ENCODE data around the gene RAC2.

RAC2 gene

GRCh38 chr22:37266581-37267134 lies 22.6 kb upstream of the RAC2 start:
- DNase-seq (ENCODE audit: low read depth, low spot score) = no peak

GRCh38 chr22:37263966-37264887 lies 20.2 kb upstream of the RAC2 start:
- Histone ChIP-seq H3K27me3 (ENCODE audit: control insufficient read depth, insufficient read depth, low read length) (peaks cover 4% of the 10 kb centered on the region; the same call in 1 of the 2 replicates), H3K27ac (ENCODE audit: low read length) (no peak overlapping the region), H3K4me1 (ENCODE audit: control insufficient read depth, insufficient read depth, low read length) (peaks cover 3% of the 10 kb centered on the region), H3K9me3 (ENCODE audit: control insufficient read depth, insufficient read depth, low read length) (no peaks in the 10 kb centered on the region), H3K36me3 (ENCODE audit: control insufficient read depth, insufficient read depth, low read length) (no peaks in the 10 kb centered on the region), H3K4me3 (ENCODE audit: low read length) (no peak overlapping the region)
- DNase-seq (ENCODE audit: low read depth, low spot score) = no peak
- WGBS (ENCODE audit: insufficient coverage, insufficient read length) = no CpG with 5 or more reads among the region's 10 CpGs

More at GRCh38 chr22:37266581-37267134, 22.6 kb upstream of the RAC2 start:
- Histone ChIP-seq H3K27ac (ENCODE audit: low read length) (no peak overlapping the region), H3K27me3 (ENCODE audit: control insufficient read depth, insufficient read depth, low read length) (no peaks in the 10 kb centered on the region), H3K36me3 (ENCODE audit: control insufficient read depth, insufficient read depth, low read length) (no peaks in the 10 kb centered on the region), H3K4me3 (ENCODE audit: low read length) (no peak overlapping the region), H3K4me1 (ENCODE audit: control insufficient read depth, insufficient read depth, low read length) (0 out of 2 replicates have a peak, but pooled peaks cover 1% of the 10 kb centered on the region), H3K9me3 (ENCODE audit: control insufficient read depth, insufficient read depth, low read length) (no peaks in the 10 kb centered on the region)
- no CpG with 5 or more reads among the region's 18 CpGs for WGBS (ENCODE audit: insufficient coverage, insufficient read length)

DNA sequence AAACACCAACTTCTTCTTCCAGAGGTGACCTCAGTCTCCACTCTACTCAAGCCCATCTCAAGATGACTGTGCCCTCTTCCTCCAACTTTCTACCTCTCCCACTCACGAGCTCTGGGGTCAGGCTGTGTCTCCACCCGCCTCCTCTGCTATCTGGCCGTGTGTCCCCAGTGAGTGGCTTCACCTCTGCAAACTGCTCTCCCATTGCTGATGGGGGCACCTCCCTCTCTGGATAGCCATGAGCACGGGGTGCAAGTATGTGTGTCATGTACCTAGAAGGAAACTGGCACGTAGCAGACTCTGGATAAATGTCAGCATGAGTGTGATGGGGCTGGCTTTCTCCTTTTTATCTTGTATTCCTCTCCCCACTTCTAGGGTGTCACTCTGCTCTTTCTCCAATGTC lies 18.3 kb upstream of the RAC2 start:
- no peak overlapping the region for H3K4me3 ChIP-seq (ENCODE audit: low read length)
- H3K4me1 ChIP-seq (ENCODE audit: control insufficient read depth, insufficient read depth, low read length) = peaks cover 4% of the 10 kb centered on the region
- H3K9me3 ChIP-seq (ENCODE audit: control insufficient read depth, insufficient read depth, low read length) = no peaks in the 10 kb centered on the region
- WGBS (ENCODE audit: insufficient coverage, insufficient read length) = no CpG with 5 or more reads among the region's 5 CpGs
- H3K27me3 ChIP-seq (ENCODE audit: control insufficient read depth, insufficient read depth, low read length) = peaks cover 4% of the 10 kb centered on the region; the same call in 1 of the 2 replicates
- no peaks in the 10 kb centered on the region for H3K36me3 ChIP-seq (ENCODE audit: control insufficient read depth, insufficient read depth, low read length)
- H3K27ac ChIP-seq (ENCODE audit: low read length) = no peak overlapping the region
- no peak for DNase-seq (ENCODE audit: low read depth, low spot score)

DNA sequence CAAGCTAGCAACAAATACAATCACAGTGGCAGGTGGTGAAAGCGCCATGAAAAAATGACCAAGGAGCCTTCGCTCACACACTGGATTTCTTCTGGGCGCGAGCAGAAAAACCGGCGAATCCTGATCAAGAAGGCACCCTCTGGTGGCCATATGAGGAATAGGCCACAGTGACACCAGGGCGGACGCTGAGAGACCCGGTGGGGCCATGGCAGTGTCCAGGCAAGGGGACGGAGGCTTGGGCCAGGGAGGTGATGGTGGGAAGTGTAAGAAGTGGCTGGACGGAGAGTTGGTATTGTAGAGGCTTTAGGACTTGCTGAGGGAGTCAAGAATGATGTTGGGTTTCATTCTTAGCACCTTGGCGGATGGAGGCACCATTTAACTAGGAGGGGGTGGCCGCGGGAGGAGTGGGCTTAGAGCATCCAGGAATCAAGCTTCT lies 16.9 kb upstream of the RAC2 start:
- H3K4me3 ChIP-seq (ENCODE audit: low read length) = no peak overlapping the region
- H3K36me3 ChIP-seq (ENCODE audit: control insufficient read depth, insufficient read depth, low read length) = no peaks in the 10 kb centered on the region
- WGBS (ENCODE audit: insufficient coverage, insufficient read length) = no CpG with 5 or more reads among the region's 14 CpGs
- peaks cover 4% of the 10 kb centered on the region; the same call in 1 of the 2 replicates for H3K27me3 ChIP-seq (ENCODE audit: control insufficient read depth, insufficient read depth, low read length)
- H3K4me1 ChIP-seq (ENCODE audit: control insufficient read depth, insufficient read depth, low read length) = peaks cover 3% of the 10 kb centered on the region
- H3K9me3 ChIP-seq (ENCODE audit: control insufficient read depth, insufficient read depth, low read length) = no peaks in the 10 kb centered on the region
- DNase-seq (ENCODE audit: low read depth, low spot score) = no peak
- no peak overlapping the region for H3K27ac ChIP-seq (ENCODE audit: low read length)

DNA sequence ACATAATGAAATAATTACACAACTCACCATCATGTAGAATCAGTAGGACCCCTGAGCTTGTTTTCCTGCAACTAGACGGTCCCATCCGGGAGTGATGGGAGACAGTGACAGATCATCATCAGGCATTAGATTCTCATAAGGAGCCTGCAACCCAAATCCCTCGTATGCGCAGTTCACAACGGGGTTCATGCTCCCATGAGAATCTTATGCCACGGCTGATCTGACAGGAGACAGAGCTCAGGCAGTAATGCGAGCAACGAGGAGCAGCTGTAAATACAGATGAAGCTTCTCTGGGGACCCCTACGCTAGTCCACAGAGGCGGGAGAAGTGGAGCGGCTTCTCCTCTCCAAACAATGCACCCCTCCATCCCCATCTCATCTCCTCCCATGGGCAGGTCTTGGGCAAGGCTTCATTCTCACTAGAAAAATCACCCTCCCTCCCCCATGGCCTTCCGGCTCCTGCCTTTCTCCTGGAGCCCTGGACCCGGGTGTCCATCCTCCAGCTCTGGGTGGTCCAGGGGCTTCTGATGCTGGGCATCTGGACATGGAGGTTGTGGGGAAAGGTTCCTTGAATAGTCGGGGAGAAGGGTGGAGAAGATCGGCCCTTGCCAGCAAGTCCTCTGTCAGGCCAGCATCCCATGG lies 16.2 kb upstream of the RAC2 start:
- Histone ChIP-seq H3K27ac (ENCODE audit: low read length) (no peak overlapping the region), H3K4me3 (ENCODE audit: low read length) (no peak overlapping the region), H3K9me3 (ENCODE audit: control insufficient read depth, insufficient read depth, low read length) (no peaks in the 10 kb centered on the region), H3K36me3 (ENCODE audit: control insufficient read depth, insufficient read depth, low read length) (no peaks in the 10 kb centered on the region), H3K4me1 (ENCODE audit: control insufficient read depth, insufficient read depth, low read length) (peaks cover 3% of the 10 kb centered on the region), H3K27me3 (ENCODE audit: control insufficient read depth, insufficient read depth, low read length) (peaks cover 4% of the 10 kb centered on the region; the same call in 1 of the 2 replicates)
- DNase-seq (ENCODE audit: low read depth, low spot score) = no peak
- WGBS (ENCODE audit: insufficient coverage, insufficient read length) = no CpG with 5 or more reads among the region's 15 CpGs

GRCh38 chr22:37259540-37260029 lies 15.5 kb upstream of the RAC2 start:
- DNase-seq (ENCODE audit: low read depth, low spot score) = no peak
- Histone ChIP-seq H3K9me3 (ENCODE audit: control insufficient read depth, insufficient read depth, low read length) (no peaks in the 10 kb centered on the region), H3K4me1 (ENCODE audit: control insufficient read depth, insufficient read depth, low read length) (peaks cover 3% of the 10 kb centered on the region), H3K4me3 (ENCODE audit: low read length) (no peak overlapping the region), H3K27me3 (ENCODE audit: control insufficient read depth, insufficient read depth, low read length) (peaks cover 4% of the 10 kb centered on the region; the same call in 1 of the 2 replicates), H3K27ac (ENCODE audit: low read length) (no peak overlapping the region), H3K36me3 (ENCODE audit: control insufficient read depth, insufficient read depth, low read length) (no peaks in the 10 kb centered on the region)
- WGBS (ENCODE audit: insufficient coverage, insufficient read length) = no CpG with 5 or more reads among the region's 23 CpGs

GRCh38 chr22:37258753-37259401 lies 14.8 kb upstream of the RAC2 start:
- Histone ChIP-seq H3K9me3 (ENCODE audit: control insufficient read depth, insufficient read depth, low read length) (no peaks in the 10 kb centered on the region), H3K4me1 (ENCODE audit: control insufficient read depth, insufficient read depth, low read length) (peaks cover 3% of the 10 kb centered on the region), H3K4me3 (ENCODE audit: low read length) (no peak overlapping the region), H3K36me3 (ENCODE audit: control insufficient read depth, insufficient read depth, low read length) (no peaks in the 10 kb centered on the region), H3K27ac (ENCODE audit: low read length) (no peak overlapping the region), H3K27me3 (ENCODE audit: control insufficient read depth, insufficient read depth, low read length) (peaks cover 4% of the 10 kb centered on the region; the same call in 1 of the 2 replicates)
- WGBS (ENCODE audit: insufficient coverage, insufficient read length) = no CpG with 5 or more reads among the region's 14 CpGs
- DNase-seq (ENCODE audit: low read depth, low spot score) = no peak

- DNase-seq (ENCODE audit: low read depth, low spot score) = no peak
- no CpG with 5 or more reads among the region's 9 CpGs for WGBS (ENCODE audit: insufficient coverage, insufficient read length)
- H3K4me3 ChIP-seq (ENCODE audit: low read length) = no peak overlapping the region
- peaks cover 4% of the 10 kb centered on the region; the same call in 1 of the 2 replicates for H3K27me3 ChIP-seq (ENCODE audit: control insufficient read depth, insufficient read depth, low read length)
- H3K27ac ChIP-seq (ENCODE audit: low read length) = no peak overlapping the region
- H3K9me3 ChIP-seq (ENCODE audit: control insufficient read depth, insufficient read depth, low read length) = no peaks in the 10 kb centered on the region
- peaks cover 3% of the 10 kb centered on the region for H3K4me1 ChIP-seq (ENCODE audit: control insufficient read depth, insufficient read depth, low read length)
- H3K36me3 ChIP-seq (ENCODE audit: control insufficient read depth, insufficient read depth, low read length) = no peaks in the 10 kb centered on the region
Measured at GRCh38 chr22:37258005-37258752, 14.1 kb upstream of the RAC2 start.

DNA sequence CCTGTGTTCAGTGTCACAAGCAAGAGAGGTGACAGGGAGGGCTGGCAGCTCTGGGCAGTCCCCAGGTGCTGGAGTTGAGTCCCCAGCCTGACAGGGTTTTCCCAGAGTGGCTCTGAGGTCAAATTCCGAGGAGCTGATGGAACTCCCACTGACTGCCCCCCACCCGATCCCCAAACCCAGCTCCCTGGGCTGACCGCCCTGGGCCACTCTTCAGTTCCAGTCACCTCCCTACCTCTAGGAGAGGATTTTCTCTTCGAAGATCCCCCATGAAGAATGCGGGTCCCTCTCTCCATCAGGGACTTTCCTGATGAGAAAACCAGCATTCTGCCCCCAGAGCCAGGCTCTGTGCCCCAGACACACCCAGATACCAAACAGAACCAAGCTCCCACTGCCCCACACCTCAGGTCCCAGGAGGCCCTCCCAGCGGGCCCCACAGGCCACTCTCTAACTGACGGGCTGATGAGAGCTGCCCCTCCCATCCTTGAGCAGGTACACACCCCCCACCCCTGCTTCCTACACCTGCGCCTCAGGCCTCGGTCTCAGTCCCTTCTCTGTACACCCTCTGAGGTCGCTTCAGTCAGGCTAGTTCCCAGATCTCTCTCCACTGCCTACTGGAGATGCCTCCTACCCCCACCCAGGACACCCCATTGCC lies 12.1 kb upstream of the RAC2 start:
- Histone ChIP-seq H3K4me3 (ENCODE audit: low read length) (no peak overlapping the region), H3K9me3 (ENCODE audit: control insufficient read depth, insufficient read depth, low read length) (no peaks in the 10 kb centered on the region), H3K27me3 (ENCODE audit: control insufficient read depth, insufficient read depth, low read length) (peaks cover 4% of the 10 kb centered on the region; the same call in 1 of the 2 replicates), H3K27ac (ENCODE audit: low read length) (no peak overlapping the region), H3K4me1 (ENCODE audit: control insufficient read depth, insufficient read depth, low read length) (peaks cover 3% of the 10 kb centered on the region), H3K36me3 (ENCODE audit: control insufficient read depth, insufficient read depth, low read length) (no peaks in the 10 kb centered on the region)
- DNase-seq (ENCODE audit: low read depth, low spot score) = no peak
- WGBS (ENCODE audit: insufficient coverage, insufficient read length) = no CpG with 5 or more reads among the region's 10 CpGs

All from iPS DF 6.9 (cell line).